ENCODE measurements around the gene FOXK1. TPM values are rescaled to one million over a fixed set of nuclear protein-coding genes. Genes with fewer than 3 reads are reported as not detected.

The FOXK1 gene
- total RNA-seq, 2 experiments from 2014 or later = 38.5 to 39.6 TPM

GRCh38 chr7:4771737-4772136, 89.6 kb downstream of the FOXK1 start:
- H3K4me1 Mint-ChIP-seq (ENCODE audit: low read depth) = peaks cover 27% of the 10 kb centered on the region
- CTCF ChIA-PET = no interaction called here
- POLR2A ChIA-PET = no interaction called here
- ATAC-seq = no peak
- no peak for TF ChIP-seq CTCF (IDR thresholded peaks at IDR 0.05)
- no peak for DNase-seq
- no peak overlapping the region for H3K4me3 Mint-ChIP-seq
- H3K9me3 Mint-ChIP-seq = no peaks in the 10 kb centered on the region
- H3K27me3 Mint-ChIP-seq = no peaks in the 10 kb centered on the region
- intact Hi-C loops (cut with micrococcal nuclease) = no loop called here
- H3K27ac Mint-ChIP-seq = no peak overlapping the region
- H3K36me3 Mint-ChIP-seq (ENCODE audit: low read depth) = peaks cover 8% of the 10 kb centered on the region

- POLR2A ChIA-PET = no interaction called here
- no peaks in the 10 kb centered on the region for H3K9me3 Mint-ChIP-seq
- no peak overlapping the region for H3K27ac Mint-ChIP-seq
- TF ChIP-seq CTCF (IDR thresholded peaks at IDR 0.05) = no peak
- H3K4me3 Mint-ChIP-seq = no peak overlapping the region
- no peak for ATAC-seq
- no peak for DNase-seq
- H3K27me3 Mint-ChIP-seq = no peaks in the 10 kb centered on the region
- peaks cover 31% of the 10 kb centered on the region for H3K4me1 Mint-ChIP-seq (ENCODE audit: low read depth)
- intact Hi-C loops (cut with micrococcal nuclease) = no loop called here
- CTCF ChIA-PET = no interaction called here
- H3K36me3 Mint-ChIP-seq (ENCODE audit: low read depth) = peaks cover 12% of the 10 kb centered on the region
Observed at GRCh38 chr7:4772306-4772705, 90.2 kb downstream of the FOXK1 start.

- ChIA-PET CTCF (interaction anchor here (0.7 to 2.8 kb wide), 5 partner anchors 19 to 312 kb away, joined by 3 to 11 read pairs (median 3); partner anchors contain the start of gene RADIL), POLR2A (interaction anchor here (1.2 to 2.8 kb wide), 6 partner anchors 29 to 132 kb away, joined by 3 to 16 read pairs (median 6); partner anchors contain the start of gene RADIL)
- Mint-ChIP-seq H3K27ac (peak overlapping the region; percentile 98), H3K9me3 (no peaks in the 10 kb centered on the region), H3K4me1 (ENCODE audit: low read depth) (peaks cover 41% of the 10 kb centered on the region), H3K36me3 (ENCODE audit: low read depth) (peaks cover 12% of the 10 kb centered on the region), H3K27me3 (no peaks in the 10 kb centered on the region), H3K4me3 (peak overlapping the region; percentile 99)
- intact Hi-C loops (cut with micrococcal nuclease) = no loop called here
- ATAC-seq (no peak), DNase-seq (no peak)
- TF ChIP-seq CTCF (IDR thresholded peaks at IDR 0.05) = no peak
Observed at GRCh38 chr7:4774007-4774406, 91.9 kb downstream of the FOXK1 start.

GRCh38 chr7:4774658-4775249, 92.7 kb downstream of the FOXK1 start:
- DNase-seq (peak; percentile 41), ATAC-seq (peak; percentile 17)
- peak overlapping the region; percentile 98 for H3K27ac Mint-ChIP-seq
- peaks cover 39% of the 10 kb centered on the region for H3K4me1 Mint-ChIP-seq (ENCODE audit: low read depth)
- peaks cover 12% of the 10 kb centered on the region for H3K36me3 Mint-ChIP-seq (ENCODE audit: low read depth)
- CTCF ChIA-PET = interaction anchor here (0.9 to 2.8 kb wide), 11 partner anchors 16 to 312 kb away, joined by 3 to 11 read pairs (median 3); no protein-coding TSS in a partner anchor
- POLR2A ChIA-PET = interaction anchor here (0.5 to 2.8 kb wide), 23 partner anchors 8 to 144 kb away, joined by 3 to 18 read pairs (median 5); partner anchors contain the start of gene RADIL
- no peaks in the 10 kb centered on the region for H3K27me3 Mint-ChIP-seq
- H3K4me3 Mint-ChIP-seq = peak overlapping the region; percentile 99
- TF ChIP-seq CTCF (IDR thresholded peaks at IDR 0.05) = no peak
- intact Hi-C loops (cut with micrococcal nuclease) = no loop called here
- H3K9me3 Mint-ChIP-seq = no peaks in the 10 kb centered on the region

- ChIA-PET POLR2A (interaction anchor here (0.5 to 2.8 kb wide), 24 partner anchors 9 to 145 kb away, joined by 3 to 18 read pairs (median 4); partner anchors contain the start of gene RADIL), CTCF (interaction anchor here (0.7 to 2.8 kb wide), 11 partner anchors 17 to 198 kb away, joined by 3 to 11 read pairs (median 3); partner anchors contain the start of gene RADIL)
- peak; percentile 97 for DNase-seq
- peak; percentile 96 for ATAC-seq
- Mint-ChIP-seq H3K27me3 (no peaks in the 10 kb centered on the region), H3K4me1 (ENCODE audit: low read depth) (peaks cover 36% of the 10 kb centered on the region), H3K9me3 (no peaks in the 10 kb centered on the region), H3K4me3 (peak within 1 kb of the TSS; percentile 99), H3K36me3 (ENCODE audit: low read depth) (peaks cover 12% of the 10 kb centered on the region), H3K27ac (peak within 1 kb of the TSS; percentile 98)
- TF ChIP-seq CTCF (IDR thresholded peaks at IDR 0.05) = no peak
- intact Hi-C loops (cut with micrococcal nuclease) = no loop called here
Observed at GRCh38 chr7:4775250-4775847, 93.3 kb downstream of the FOXK1 start, which contains the start of gene AP5Z1. AP5Z1 (plus strand) TSS chr7:4775623; CDS start chr7:4775716, 93 bp downstream.
